GM10248 (cell line): ENCODE data around the gene GABARAPL2.
A peak's percentile ranks its signal among the peaks of the same experiment; 100 is the strongest.

Experiments
- CTCF ChIA-PET: fragments of 300-600 bp; sonication (Branson Sonifier 250); formaldehyde crosslinking; extraction: SDS; loops from one replicate; lab custom pipeline; 2021; ENCODE audit warnings: antibody characterized with exemption; lab: Yijun Ruan, JAX
- POLR2A ChIA-PET: fragments of 350-650 bp; sonication (Branson Sonifier 250); formaldehyde crosslinking; extraction: SDS; loops from one replicate; lab custom pipeline; 2020; ENCODE audit warnings: antibody characterized with exemption; lab: Yijun Ruan, JAX
- DNase-seq: peaks from one replicate; pipeline ENCODE4 v3.0.0; 2012; ENCODE audit errors: extremely low spot score
- TF ChIP-seq, protein P1 (sequence below): IDR thresholded peaks from 2 replicates; pipeline ENCODE4 v1.5.1; 2012; ENCODE audit warnings: mild to moderate bottlenecking, low read depth; ENCODE audit errors: extremely low read depth, missing control alignments, control extremely low read depth

GABARAPL2 gene, protein sequence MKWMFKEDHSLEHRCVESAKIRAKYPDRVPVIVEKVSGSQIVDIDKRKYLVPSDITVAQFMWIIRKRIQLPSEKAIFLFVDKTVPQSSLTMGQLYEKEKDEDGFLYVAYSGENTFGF

DNA sequence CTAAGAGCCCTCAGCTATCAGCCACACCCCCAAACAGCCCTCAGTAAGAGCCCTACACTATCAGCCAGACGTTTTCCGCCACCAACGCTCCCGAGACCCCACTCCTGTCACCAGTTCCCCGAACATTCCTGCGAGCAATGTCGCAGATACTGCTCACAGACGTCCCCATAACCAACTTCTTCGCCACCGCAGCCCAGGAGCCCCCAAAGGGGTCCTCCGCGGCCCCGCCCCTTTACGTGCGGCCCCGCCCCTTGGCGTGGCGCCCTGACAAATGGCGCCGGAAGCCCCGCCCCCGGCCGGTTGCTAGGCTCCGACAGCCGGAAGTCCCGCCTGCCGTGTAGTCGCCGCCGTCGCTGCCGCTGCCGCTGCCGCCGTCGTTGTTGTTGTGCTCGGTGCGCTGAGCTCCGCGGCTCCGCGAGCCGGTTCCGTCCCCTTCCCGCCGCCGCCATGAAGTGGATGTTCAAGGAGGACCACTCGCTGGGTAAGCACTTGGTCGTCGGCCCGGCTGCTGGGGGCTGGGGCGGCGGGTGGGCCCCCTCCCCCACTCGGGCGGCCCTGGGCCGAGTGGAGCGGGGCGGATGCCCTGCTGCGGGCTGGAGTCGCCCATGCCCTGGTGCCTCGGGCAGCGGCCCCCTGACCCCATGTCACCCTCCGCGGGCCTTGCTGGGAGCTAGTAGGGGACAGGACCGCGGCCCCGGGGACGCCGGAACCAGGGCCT, at the start of gene GABARAPL2:
Gene GABARAPL2 (plus strand): TSS at position 340 of the 718 bp plus-strand sequence. CDS start 108 bp downstream, at position 448.
- peak; percentile 91 for DNase-seq
- TF ChIP-seq, protein P1, sequence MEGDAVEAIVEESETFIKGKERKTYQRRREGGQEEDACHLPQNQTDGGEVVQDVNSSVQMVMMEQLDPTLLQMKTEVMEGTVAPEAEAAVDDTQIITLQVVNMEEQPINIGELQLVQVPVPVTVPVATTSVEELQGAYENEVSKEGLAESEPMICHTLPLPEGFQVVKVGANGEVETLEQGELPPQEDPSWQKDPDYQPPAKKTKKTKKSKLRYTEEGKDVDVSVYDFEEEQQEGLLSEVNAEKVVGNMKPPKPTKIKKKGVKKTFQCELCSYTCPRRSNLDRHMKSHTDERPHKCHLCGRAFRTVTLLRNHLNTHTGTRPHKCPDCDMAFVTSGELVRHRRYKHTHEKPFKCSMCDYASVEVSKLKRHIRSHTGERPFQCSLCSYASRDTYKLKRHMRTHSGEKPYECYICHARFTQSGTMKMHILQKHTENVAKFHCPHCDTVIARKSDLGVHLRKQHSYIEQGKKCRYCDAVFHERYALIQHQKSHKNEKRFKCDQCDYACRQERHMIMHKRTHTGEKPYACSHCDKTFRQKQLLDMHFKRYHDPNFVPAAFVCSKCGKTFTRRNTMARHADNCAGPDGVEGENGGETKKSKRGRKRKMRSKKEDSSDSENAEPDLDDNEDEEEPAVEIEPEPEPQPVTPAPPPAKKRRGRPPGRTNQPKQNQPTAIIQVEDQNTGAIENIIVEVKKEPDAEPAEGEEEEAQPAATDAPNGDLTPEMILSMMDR: no peak
- ChIA-PET CTCF (interaction anchor here (1.0 to 4.1 kb wide), 10 partner anchors 9 to 367 kb away, joined by 3 to 26 read pairs (median 6); partner anchors contain the start of genes TMEM170A and TMEM231), POLR2A (interaction anchor here (0.9 to 2.7 kb wide), 5 partner anchors 10 to 101 kb away, joined by 3 to 10 read pairs (median 3); partner anchors contain the start of genes KARS1, TERF2IP, TMEM170A and TMEM231)

DNA sequence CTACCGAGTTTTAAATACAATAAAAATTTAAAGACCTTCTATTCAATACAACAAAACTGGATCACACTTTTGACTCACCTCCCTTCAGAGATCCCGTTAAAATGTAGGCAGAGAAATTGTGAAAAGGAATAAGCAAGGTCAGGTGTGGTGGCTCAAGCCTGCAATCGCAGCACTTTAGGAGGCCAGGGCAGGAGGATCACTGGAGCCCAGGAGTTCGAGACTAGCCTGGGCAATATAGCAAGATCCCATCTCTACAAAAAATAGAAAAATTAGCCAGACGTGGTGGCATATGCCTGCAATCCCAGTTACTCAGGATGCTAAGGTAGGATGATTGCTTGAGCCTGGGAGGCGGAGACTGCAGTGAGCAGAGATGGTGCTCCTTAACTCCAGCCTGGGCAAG, 47.0 kb upstream of the GABARAPL2 start:
- ChIA-PET CTCF (interaction anchor here (1.4 to 6.5 kb wide), 5 partner anchors 8 to 102 kb away, joined by 4 to 104 read pairs (median 22); partner anchors contain the start of genes ADAT1 and TMEM231), POLR2A (no interaction called here)
- no peak for DNase-seq
- TF ChIP-seq, protein P1: no peak

DNA sequence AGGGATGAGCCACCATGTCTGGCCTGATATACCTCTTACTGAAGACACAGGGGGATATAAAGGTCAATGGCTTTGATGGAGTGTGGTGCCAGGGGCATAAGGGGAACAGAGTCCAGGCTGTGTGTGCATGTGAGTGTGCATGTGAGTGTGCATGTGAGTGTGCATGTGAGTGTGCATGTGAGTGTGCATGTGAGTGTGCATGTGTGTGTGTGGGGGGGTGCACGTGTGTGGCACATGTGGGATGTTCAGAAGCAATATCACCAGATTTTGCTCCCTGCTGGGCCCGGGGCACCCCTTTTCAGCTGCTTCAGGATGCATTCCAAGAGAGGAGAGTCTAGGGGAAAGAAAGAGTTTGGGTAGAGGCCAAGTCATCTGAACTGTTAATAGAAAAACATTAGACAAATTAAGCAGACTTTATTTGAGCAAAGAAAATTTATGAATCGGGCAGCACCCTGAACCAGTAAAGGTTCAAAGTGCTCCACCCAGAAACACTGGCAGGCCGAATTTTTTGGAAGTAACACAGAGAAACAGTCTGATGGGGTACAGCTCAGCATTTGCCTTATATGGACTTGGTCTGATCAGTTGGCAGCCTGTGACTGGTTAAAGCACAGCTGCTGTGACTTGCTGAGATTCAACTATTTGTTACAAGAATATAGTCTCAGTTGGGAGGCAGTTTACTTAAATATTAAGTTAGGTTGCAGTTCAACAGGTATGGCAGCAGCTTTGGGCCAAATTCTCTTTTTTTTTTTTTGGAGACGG, 40.0 kb upstream of the GABARAPL2 start:
- TF ChIP-seq, protein P1: no peak
- POLR2A ChIA-PET: no interaction called here
- CTCF ChIA-PET: interaction anchor here (0.8 kb wide), 1 partner anchor 10 kb away, joined by 3 read pairs; no protein-coding TSS in a partner anchor
- DNase-seq: no peak

DNA sequence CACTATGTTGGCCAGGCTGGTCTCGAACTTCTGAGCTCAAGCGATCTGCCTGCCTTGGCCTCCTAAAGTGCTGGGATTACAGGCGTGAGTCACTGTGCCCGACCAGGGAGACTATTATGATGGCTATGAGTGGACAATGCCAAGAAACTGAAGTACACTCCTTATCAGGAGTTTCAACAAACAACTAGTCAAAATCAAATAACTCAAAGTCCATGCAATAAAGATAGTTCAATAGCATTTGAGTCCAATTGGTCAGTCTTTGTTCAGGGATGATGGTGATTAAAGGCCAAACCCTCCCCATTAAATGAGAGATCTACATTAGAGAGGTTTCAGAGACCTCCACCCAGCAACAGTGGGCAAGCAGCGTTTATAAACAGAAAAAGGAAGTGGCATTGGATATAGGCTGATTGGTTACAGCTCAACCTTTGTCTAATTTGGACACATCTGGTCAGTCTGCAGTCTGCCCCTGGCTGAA, 38.3 kb upstream of the GABARAPL2 start:
- POLR2A ChIA-PET: no interaction called here
- CTCF ChIA-PET: interaction anchor here (0.9 to 1.9 kb wide), 4 partner anchors 8 to 55 kb away, joined by 3 to 10 read pairs (median 5); no protein-coding TSS in a partner anchor
- TF ChIP-seq, protein P1: no peak
- DNase-seq: no peak

DNA sequence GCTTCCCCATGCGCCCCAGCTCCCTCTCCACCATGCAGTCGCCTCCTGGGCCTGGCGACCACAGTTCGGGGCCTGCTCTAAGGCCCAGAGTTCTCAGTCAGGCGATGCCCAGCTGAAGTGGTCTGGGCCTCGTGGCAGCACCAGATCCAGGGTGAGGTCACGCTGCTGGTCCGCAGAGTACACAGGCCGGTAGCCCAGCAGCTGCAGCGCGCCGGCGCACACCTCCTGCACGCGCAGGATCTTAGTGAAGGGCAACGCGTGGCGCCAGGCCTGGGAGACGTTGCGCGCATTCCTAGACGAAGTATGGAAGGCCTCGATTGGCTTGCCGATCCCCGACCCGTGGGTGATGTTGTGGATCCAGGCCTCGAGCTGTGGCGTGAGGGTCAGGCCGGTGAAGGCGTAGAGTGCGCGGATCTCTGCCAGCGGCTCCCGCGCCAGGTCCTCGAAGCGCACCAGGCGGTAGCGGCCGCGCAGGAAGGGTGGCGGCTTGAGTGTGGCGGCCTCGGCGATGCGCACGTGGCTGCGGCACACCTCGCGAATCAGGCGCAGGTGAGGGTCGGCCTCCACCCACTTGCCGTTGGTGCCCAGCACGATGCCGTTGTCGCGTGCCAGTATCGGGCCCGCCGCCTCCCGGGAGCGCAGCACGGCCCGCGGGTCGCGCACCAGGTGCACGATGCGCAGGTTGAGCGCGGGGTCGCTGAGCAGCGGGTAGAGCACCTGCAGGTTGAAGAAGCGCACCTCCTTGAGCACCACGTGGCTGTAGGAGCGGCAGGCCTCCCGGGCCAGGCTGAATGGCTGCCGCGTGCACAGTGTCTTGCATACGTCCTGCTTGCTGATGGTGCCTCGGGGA, 36.9 kb upstream of the GABARAPL2 start:
- ChIA-PET POLR2A (no interaction called here), CTCF (interaction anchor here (0.9 to 1.9 kb wide), 4 partner anchors 12 to 57 kb away, joined by 3 to 10 read pairs (median 5); no protein-coding TSS in a partner anchor)
- DNase-seq: no peak
- TF ChIP-seq, protein P1: no peak
